ENCODE data around the gene NLRC5.

GRCh38 chr16:57092786-57093411 lies 103.5 kb downstream of the NLRC5 start:
- TF ChIP-seq, protein P1, sequence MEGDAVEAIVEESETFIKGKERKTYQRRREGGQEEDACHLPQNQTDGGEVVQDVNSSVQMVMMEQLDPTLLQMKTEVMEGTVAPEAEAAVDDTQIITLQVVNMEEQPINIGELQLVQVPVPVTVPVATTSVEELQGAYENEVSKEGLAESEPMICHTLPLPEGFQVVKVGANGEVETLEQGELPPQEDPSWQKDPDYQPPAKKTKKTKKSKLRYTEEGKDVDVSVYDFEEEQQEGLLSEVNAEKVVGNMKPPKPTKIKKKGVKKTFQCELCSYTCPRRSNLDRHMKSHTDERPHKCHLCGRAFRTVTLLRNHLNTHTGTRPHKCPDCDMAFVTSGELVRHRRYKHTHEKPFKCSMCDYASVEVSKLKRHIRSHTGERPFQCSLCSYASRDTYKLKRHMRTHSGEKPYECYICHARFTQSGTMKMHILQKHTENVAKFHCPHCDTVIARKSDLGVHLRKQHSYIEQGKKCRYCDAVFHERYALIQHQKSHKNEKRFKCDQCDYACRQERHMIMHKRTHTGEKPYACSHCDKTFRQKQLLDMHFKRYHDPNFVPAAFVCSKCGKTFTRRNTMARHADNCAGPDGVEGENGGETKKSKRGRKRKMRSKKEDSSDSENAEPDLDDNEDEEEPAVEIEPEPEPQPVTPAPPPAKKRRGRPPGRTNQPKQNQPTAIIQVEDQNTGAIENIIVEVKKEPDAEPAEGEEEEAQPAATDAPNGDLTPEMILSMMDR (IDR thresholded peaks at IDR 0.05; ENCODE audit: low read length) = peak; percentile 42
- TF ChIP-seq EZH2 (optimal IDR thresholded peaks at IDR 0.05; ENCODE audit: low read depth, low read length) = no peak
